Measurements from ENCODE around the gene FSHR.

GRCh38 chr2:49105506-49105905 lies 48.8 kb downstream of the FSHR start:
- TF ChIP-seq CTCF (IDR thresholded peaks at IDR 0.05) (no peak), POLR2A (IDR thresholded peaks at IDR 0.05) (no peak)

All from lower leg skin (tissue), 3 donors.